Gastroesophageal sphincter (tissue), 4 donors: ENCODE results near the gene ACTL6B. TPM values are rescaled to one million over a fixed set of nuclear protein-coding genes. Genes with fewer than 3 reads are reported as not detected.

Experiments used
- ATAC-seq: fragments of 150-250 bp; one replicate; pipeline ENCODE4 v1.9.1; 2016; ENCODE audit warnings: mild to moderate bottlenecking, moderate library complexity
- H3K27ac ChIP-seq, 4 donors: fragments of 200-600 bp; sonication (generic) in 3 of 4; 1 replicate in 3 of 4; 2 replicates in 1 of 4; pipeline ENCODE4 v1.5.1; 2016 to 2019
- H3K27me3 ChIP-seq: fragments of 200-600 bp; sonication (generic); one replicate; pipeline ENCODE4 v1.5.1; 2019
- H3K36me3 ChIP-seq, 2 donors: fragments of 200-600 bp; sonication (generic); one replicate each; pipeline ENCODE4 v1.5.1; 2019; ENCODE audit warnings: control low read depth in 1 of 2
- H3K4me1 ChIP-seq, 3 donors: fragments of 200-600 bp; sonication (generic); 1 replicate in 2 of 3; 2 replicates in 1 of 3; pipeline ENCODE4 v1.5.1; 2016 to 2019; ENCODE audit warnings: control low read depth in 2 of 3
- H3K4me3 ChIP-seq, 2 donors: fragments of 200-600 bp; sonication (generic); one replicate each; pipeline ENCODE4 v1.5.1; 2019; ENCODE audit warnings: mild to moderate bottlenecking in 1 of 2, moderate library complexity in 1 of 2
- H3K9me3 ChIP-seq, 3 donors: fragments of 200-600 bp; sonication (generic); one replicate each; pipeline ENCODE4 v1.5.1; 2017 to 2019; ENCODE audit warnings: control low read depth in 2 of 3
- EP300 ChIP-seq: sonication (generic); formaldehyde crosslinking; IDR thresholded peaks from one replicate; pipeline ENCODE4 v1.6.1; 2017; ENCODE audit warnings: antibody characterized with exemption, mild to moderate bottlenecking
- POLR2A ChIP-seq, 2 donors: fragments of 450-650 bp; IDR thresholded peaks; one replicate each; pipeline ENCODE4 v1.6.1; 2017; ENCODE audit warnings: antibody characterized with exemption in 2 of 2, mild to moderate bottlenecking in 2 of 2, moderate library complexity in 1 of 2
- POLR2AphosphoS5 ChIP-seq: sonication (generic); formaldehyde crosslinking; IDR thresholded peaks from one replicate; pipeline ENCODE4 v1.6.1; 2017; ENCODE audit warnings: antibody characterized with exemption
- WGBS, 2 donors: methylation state at CpG; one replicate each; pipeline ENCODE4 v1.1.5; 2018; ENCODE audit warnings: low coverage in 1 of 2; 5-methylcytosine and 5-hydroxymethylcytosine counted together
- total RNA-seq, 4 donors: library from RNA; depleted of rRNA; stranded (reverse); fragments of >200 nt; gene quantifications; one replicate each; pipeline ENCODE4 v1.1.0, GENCODE V29; 2016
- TF ChIP-seq, protein P1 (sequence below), 4 experiments: fragments of 200-600 bp in 2 of 4; fragments of 450-650 bp in 2 of 4; sonication (generic) in 1 of 4; IDR thresholded peaks; one replicate each; pipeline ENCODE4 v1.5.1; 2017 to 2019; ENCODE audit warnings: antibody characterized with exemption in 4 of 4, mild to moderate bottlenecking in 2 of 4, moderate library complexity in 2 of 4

ACTL6B gene
- total RNA-seq, 4 donors from 2014 or later = 2.2 TPM; not detected in 3

DNA sequence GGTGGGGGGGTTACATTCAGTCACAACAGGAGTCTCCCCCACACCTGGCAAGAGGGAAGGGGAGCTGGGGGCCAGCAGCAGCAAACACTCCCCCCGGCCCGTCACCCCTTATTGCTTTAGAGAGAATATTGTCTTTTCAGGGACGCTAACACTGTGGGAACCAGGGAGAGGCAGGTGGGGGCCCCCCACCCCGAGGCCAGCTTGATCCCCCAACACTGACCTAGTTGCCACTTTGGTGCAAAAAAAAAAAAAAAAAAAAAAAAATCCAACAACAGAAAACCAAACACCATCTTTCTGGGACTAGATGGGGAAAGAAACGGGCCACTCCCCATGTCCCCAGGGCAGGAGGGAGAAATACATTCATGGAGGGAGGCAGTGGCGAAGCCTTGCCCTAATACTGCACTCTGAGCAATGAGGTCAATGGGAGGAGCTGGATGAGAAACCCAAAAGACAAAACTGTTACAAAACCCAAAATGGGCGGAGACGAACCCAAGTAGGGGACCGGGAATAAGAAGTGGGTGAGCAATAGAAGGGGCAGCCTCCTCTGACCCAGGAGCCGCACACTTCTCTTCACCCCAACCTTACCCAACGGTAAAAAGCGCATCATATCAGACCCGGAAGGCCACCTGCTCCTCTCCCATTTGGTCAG lies 23.8 kb upstream of the ACTL6B start:
- Histone ChIP-seq H3K4me1 (peaks cover 0 to 58% (median 24%) of the 10 kb centered on the region in 3 donors), H3K27ac (peak overlapping the region in 3 of 4 donors; percentile 76 to 99 (median 81)), H3K36me3 (peaks cover 0 to 85% of the 10 kb centered on the region in 2 donors), H3K4me3 (no peak overlapping the region), H3K9me3 (no peaks in the 10 kb centered on the region), H3K27me3 (no peaks in the 10 kb centered on the region)
- TF ChIP-seq POLR2AphosphoS5 = peak; percentile 45
- TF ChIP-seq, protein P1, sequence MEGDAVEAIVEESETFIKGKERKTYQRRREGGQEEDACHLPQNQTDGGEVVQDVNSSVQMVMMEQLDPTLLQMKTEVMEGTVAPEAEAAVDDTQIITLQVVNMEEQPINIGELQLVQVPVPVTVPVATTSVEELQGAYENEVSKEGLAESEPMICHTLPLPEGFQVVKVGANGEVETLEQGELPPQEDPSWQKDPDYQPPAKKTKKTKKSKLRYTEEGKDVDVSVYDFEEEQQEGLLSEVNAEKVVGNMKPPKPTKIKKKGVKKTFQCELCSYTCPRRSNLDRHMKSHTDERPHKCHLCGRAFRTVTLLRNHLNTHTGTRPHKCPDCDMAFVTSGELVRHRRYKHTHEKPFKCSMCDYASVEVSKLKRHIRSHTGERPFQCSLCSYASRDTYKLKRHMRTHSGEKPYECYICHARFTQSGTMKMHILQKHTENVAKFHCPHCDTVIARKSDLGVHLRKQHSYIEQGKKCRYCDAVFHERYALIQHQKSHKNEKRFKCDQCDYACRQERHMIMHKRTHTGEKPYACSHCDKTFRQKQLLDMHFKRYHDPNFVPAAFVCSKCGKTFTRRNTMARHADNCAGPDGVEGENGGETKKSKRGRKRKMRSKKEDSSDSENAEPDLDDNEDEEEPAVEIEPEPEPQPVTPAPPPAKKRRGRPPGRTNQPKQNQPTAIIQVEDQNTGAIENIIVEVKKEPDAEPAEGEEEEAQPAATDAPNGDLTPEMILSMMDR (IDR thresholded peaks at IDR 0.05) = no peak
- TF ChIP-seq EP300 = no peak
- TF ChIP-seq POLR2A (IDR thresholded peaks at IDR 0.05) = no peak
- WGBS, 2 donors = 31 to 56% methylated on average over 2 to 4 of the region's 13 CpGs
- ATAC-seq = peak; percentile 65

- peaks cover 0 to 78% of the 10 kb centered on the region in 2 donors for H3K36me3 ChIP-seq
- peaks cover 0 to 58% (median 24%) of the 10 kb centered on the region in 3 donors for H3K4me1 ChIP-seq
- no peak overlapping the region for H3K4me3 ChIP-seq
- no peak for ATAC-seq
- TF ChIP-seq EP300 = no peak
- no peak for TF ChIP-seq POLR2A (IDR thresholded peaks at IDR 0.05)
- peak; percentile 21 for TF ChIP-seq POLR2AphosphoS5
- TF ChIP-seq, protein P1 (IDR thresholded peaks at IDR 0.05) = no peak
- H3K27ac ChIP-seq = peak overlapping the region in 3 of 4 donors; percentile 76 to 99 (median 79)
- 40% methylated on average over 1 to 2 of the region's 13 CpGs for WGBS, 2 donors
- no peaks in the 10 kb centered on the region for H3K9me3 ChIP-seq
- H3K27me3 ChIP-seq = no peaks in the 10 kb centered on the region
Observed at GRCh38 chr7:100679129-100679926, 23.1 kb upstream of the ACTL6B start.

- no peak for ATAC-seq
- Histone ChIP-seq H3K36me3 (peaks cover 0 to 69% of the 10 kb centered on the region in 2 donors), H3K9me3 (no peaks in the 10 kb centered on the region), H3K27ac (peak overlapping the region in 3 of 4 donors; percentile 54 to 99 (median 76)), H3K4me1 (peaks cover 0 to 58% (median 24%) of the 10 kb centered on the region in 3 donors), H3K27me3 (no peaks in the 10 kb centered on the region), H3K4me3 (no peak overlapping the region)
- WGBS, 2 donors = 70% methylated on average over 8 of the region's 35 CpGs; no CpG with 5 or more reads in 1 of the 2 donors
- TF ChIP-seq POLR2AphosphoS5 = peak; percentile 38
- no peak for TF ChIP-seq EP300
- no peak for TF ChIP-seq POLR2A (IDR thresholded peaks at IDR 0.05)
Observed at GRCh38 chr7:100678291-100678984, 22.2 kb upstream of the ACTL6B start.

DNA sequence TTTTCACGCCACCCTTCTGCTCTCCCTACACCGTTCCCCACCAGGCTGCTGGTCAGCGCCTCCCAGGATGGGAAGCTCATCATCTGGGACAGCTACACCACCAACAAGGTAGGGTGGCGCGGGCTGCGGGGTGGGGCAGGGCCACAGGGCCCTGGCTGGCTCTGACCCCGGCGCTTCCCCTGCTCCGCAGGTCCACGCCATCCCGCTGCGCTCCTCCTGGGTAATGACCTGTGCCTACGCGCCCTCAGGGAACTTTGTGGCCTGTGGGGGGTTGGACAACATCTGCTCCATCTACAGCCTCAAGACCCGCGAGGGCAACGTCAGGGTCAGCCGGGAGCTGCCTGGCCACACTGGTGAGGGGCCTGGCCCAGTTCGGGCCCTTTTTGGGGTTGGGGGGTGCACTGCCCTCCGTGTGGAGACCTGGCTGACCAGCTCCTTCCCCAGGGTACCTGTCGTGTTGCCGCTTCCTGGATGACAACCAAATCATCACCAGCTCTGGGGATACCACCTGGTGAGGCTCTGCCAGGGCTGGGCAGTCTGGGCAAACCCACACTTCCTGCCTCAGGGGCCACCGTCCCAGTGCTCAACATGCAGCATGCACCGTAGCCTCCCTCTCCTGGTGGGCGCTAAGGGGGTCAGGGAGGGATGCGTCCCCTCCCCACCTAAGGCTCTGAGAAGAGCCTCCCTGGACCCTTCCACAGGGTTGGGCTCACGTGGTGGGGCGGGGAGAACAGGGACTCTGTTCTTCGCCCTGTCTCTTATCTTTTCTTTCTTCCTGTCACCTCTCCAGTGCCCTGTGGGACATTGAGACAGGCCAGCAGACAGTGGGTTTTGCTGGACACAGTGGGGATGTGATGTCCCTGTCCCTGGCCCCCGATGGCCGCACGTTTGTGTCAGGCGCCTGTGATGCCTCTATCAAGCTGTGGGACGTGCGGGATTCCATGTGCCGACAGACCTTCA lies 21.3 kb upstream of the ACTL6B start:
- H3K36me3 ChIP-seq = peaks cover 0 to 61% of the 10 kb centered on the region in 2 donors
- TF ChIP-seq EP300 (no peak), POLR2AphosphoS5 (no peak), POLR2A (IDR thresholded peaks at IDR 0.05) (no peak)
- TF ChIP-seq, protein P1 (IDR thresholded peaks at IDR 0.05) = no peak
- ATAC-seq = no peak
- H3K27me3 ChIP-seq = no peaks in the 10 kb centered on the region
- H3K4me3 ChIP-seq = no peak overlapping the region
- H3K27ac ChIP-seq = peak overlapping the region in 3 of 4 donors; percentile 54 to 99 (median 97)
- no peaks in the 10 kb centered on the region for H3K9me3 ChIP-seq
- peaks cover 0 to 63% (median 24%) of the 10 kb centered on the region in 3 donors for H3K4me1 ChIP-seq
- WGBS, 2 donors = 74 to 83% methylated on average over 5 to 6 of the region's 36 CpGs
